Neural progenitor cell (in vitro differentiated cells): Measurements from ENCODE around the gene AGAP6. TPM values are rescaled to one million over a fixed set of nuclear protein-coding genes. Genes with fewer than 3 reads are reported as not detected.
"Not testable (repeated sequence)": the region's sequence is repeated elsewhere in the genome, so short reads cannot be mapped to it uniquely, and the experiment has no call there.

Experiments
- DNase-seq: peaks from one replicate; pipeline ENCODE4 v3.0.0-alpha.2; 2016; ENCODE audit warnings: low spot score
- H2AFZ ChIP-seq: fragments of 200-600 bp; sonication (generic); replicated peaks from 2 replicates; pipeline ENCODE4 v1.6.1; 2016; ENCODE audit warnings: antibody characterized with exemption
- H3F3A ChIP-seq: fragments of 200-600 bp; sonication (generic); 2 replicates; pipeline ENCODE4 v1.6.1; 2016; ENCODE audit warnings: antibody characterized with exemption, low read depth
- H3K27ac ChIP-seq: fragments of 200-600 bp; sonication (generic); 2 replicates; pipeline ENCODE4 v1.5.1; 2016; ENCODE audit warnings: mild to moderate bottlenecking
- H3K27me3 ChIP-seq: fragments of 200-600 bp; sonication (generic); 2 replicates; pipeline ENCODE4 v1.6.1; 2016; ENCODE audit warnings: mild to moderate bottlenecking, moderate library complexity
- H3K36me3 ChIP-seq: fragments of 200-600 bp; sonication (generic); 2 replicates; pipeline ENCODE4 v1.5.1; 2016
- H3K4me1 ChIP-seq: fragments of 200-600 bp; sonication (generic); 2 replicates; pipeline ENCODE4 v1.6.1; 2016; ENCODE audit warnings: mixed run types
- H3K4me2 ChIP-seq: fragments of 200-600 bp; sonication (generic); 2 replicates; pipeline ENCODE4 v1.6.1; 2016
- H3K4me3 ChIP-seq: fragments of 200-600 bp; sonication (generic); 2 replicates; pipeline ENCODE4 v1.5.1; 2016
- H3K79me2 ChIP-seq: fragments of 200-600 bp; sonication (generic); 2 replicates; pipeline ENCODE4 v1.6.1; 2016; ENCODE audit warnings: low read depth
- H3K9ac ChIP-seq: fragments of 200-600 bp; sonication (generic); 2 replicates; pipeline ENCODE4 v1.6.1; 2016
- H3K9me3 ChIP-seq: fragments of 200-600 bp; sonication (generic); 2 replicates; pipeline ENCODE4 v1.5.1; 2016; ENCODE audit warnings: low read depth
- H4K20me1 ChIP-seq: fragments of 200-600 bp; sonication (generic); 2 replicates; pipeline ENCODE4 v1.6.1; 2016; ENCODE audit warnings: low read depth
- H3K27ac Mint-ChIP-seq: 3 replicates; pipeline ENCODE4 v1.8.0; 2021; ENCODE audit warnings: mixed read lengths
- H3K27me3 Mint-ChIP-seq: 2 replicates; pipeline ENCODE4 v1.8.0; 2022; ENCODE audit warnings: low read depth, mild to moderate bottlenecking, inconsistent platforms, moderate library complexity, mixed read lengths; ENCODE audit not compliant: insufficient read depth
- H3K36me3 Mint-ChIP-seq: 3 replicates; pipeline ENCODE4 v1.8.0; 2021; ENCODE audit warnings: mixed read lengths
- H3K4me1 Mint-ChIP-seq: 3 replicates; pipeline ENCODE4 v1.8.0; 2021; ENCODE audit warnings: mixed read lengths
- H3K4me3 Mint-ChIP-seq: 3 replicates; pipeline ENCODE4 v1.8.0; 2021; ENCODE audit warnings: mild to moderate bottlenecking, moderate library complexity, mixed read lengths
- H3K9me3 Mint-ChIP-seq: 3 replicates; pipeline ENCODE4 v1.8.0; 2020; ENCODE audit warnings: mixed read lengths
- EZH2 ChIP-seq: fragments of 200-600 bp; sonication (generic); IDR thresholded peaks from 2 replicates; pipeline ENCODE4 v1.6.1; 2017; ENCODE audit warnings: antibody characterized with exemption, mild to moderate bottlenecking, moderate library complexity
- EZH2phosphoT487 ChIP-seq: fragments of 200-600 bp; sonication (generic); IDR thresholded peaks from 2 replicates; pipeline ENCODE4 v1.6.1; 2017; ENCODE audit warnings: antibody characterized with exemption
- total RNA-seq: library from RNA; depleted of rRNA; stranded (reverse); fragments of >200 nt; gene quantifications from 2 replicates; pipeline ENCODE4 v1.2.3, GENCODE V29; 2015; ENCODE audit warnings: low replicate concordance
- TF ChIP-seq, protein P1 (sequence below): fragments of 200-600 bp; sonication (generic); IDR thresholded peaks from 2 replicates; pipeline ENCODE4 v1.5.1; 2017; ENCODE audit warnings: antibody characterized with exemption, mild to moderate bottlenecking

Gene AGAP6
- total RNA-seq, 1 donor from 2014 or later: 12.3 TPM

DNA sequence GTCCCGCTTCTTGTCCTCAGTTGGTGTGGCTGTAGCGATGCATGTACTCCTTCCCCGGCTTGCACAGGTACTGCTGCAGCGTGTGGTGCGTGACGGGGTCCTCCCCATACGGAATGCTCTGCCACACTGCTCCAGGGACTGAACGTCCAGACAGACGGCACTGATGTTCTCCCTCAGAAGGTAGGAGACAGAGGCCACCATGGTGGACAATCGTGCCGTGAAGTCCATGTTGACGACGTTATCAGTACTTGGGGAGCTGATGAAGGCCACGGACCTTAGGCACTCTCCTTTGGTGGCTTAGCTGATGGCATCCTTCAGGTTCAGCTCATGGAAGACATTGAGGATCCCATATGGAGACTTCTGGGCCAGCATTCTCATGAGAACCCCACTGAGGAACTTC lies 37.4 kb downstream of the AGAP6 start:
- Histone ChIP-seq H3K27ac (no peak overlapping the region), H3K4me2 (no peak overlapping the region), H3K9me3 (no peaks in the 10 kb centered on the region), H3K36me3 (no peaks in the 10 kb centered on the region), H3K4me3 (no peak overlapping the region), H4K20me1 (no peaks in the 10 kb centered on the region), H3K4me1 (no peaks in the 10 kb centered on the region), H2AFZ (no peak overlapping the region), H3K9ac (no peak overlapping the region), H3K27me3 (no peaks in the 10 kb centered on the region), H3F3A (no peaks in the 10 kb centered on the region), H3K79me2 (no peaks in the 10 kb centered on the region)
- Mint-ChIP-seq H3K4me1 (no peaks in the 10 kb centered on the region), H3K27me3 (peaks cover 5% of the 10 kb centered on the region), H3K4me3 (no peak overlapping the region), H3K36me3 (no peaks in the 10 kb centered on the region), H3K9me3 (peaks cover 2% of the 10 kb centered on the region), H3K27ac (no peak overlapping the region)
- TF ChIP-seq, protein P1, sequence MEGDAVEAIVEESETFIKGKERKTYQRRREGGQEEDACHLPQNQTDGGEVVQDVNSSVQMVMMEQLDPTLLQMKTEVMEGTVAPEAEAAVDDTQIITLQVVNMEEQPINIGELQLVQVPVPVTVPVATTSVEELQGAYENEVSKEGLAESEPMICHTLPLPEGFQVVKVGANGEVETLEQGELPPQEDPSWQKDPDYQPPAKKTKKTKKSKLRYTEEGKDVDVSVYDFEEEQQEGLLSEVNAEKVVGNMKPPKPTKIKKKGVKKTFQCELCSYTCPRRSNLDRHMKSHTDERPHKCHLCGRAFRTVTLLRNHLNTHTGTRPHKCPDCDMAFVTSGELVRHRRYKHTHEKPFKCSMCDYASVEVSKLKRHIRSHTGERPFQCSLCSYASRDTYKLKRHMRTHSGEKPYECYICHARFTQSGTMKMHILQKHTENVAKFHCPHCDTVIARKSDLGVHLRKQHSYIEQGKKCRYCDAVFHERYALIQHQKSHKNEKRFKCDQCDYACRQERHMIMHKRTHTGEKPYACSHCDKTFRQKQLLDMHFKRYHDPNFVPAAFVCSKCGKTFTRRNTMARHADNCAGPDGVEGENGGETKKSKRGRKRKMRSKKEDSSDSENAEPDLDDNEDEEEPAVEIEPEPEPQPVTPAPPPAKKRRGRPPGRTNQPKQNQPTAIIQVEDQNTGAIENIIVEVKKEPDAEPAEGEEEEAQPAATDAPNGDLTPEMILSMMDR: no peak
- TF ChIP-seq EZH2: no peak
- DNase-seq: no peak

DNA sequence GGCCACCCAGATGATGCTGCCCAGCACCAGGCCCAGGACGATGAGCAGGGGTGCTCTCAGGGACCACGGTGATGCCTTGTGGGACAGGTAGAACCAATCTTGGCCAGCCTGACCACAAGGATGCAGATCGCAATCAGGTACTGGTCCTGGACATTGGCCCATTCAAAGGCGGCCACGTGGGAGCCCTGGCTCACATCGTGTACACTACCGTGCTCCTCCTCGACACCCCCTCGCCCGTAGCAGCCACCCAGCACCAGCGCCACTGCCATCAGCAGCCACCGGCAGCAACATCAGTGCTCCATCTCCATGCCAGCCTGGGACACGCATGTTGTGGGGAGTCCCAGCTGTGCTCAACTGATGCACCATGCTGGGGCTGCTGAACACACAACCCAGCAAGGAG lies 39.0 kb downstream of the AGAP6 start:
- no peak overlapping the region for H3K27ac Mint-ChIP-seq
- no peaks in the 10 kb centered on the region for H3K9me3 ChIP-seq
- no peak overlapping the region for H3K4me3 ChIP-seq
- H3K36me3 Mint-ChIP-seq: no peaks in the 10 kb centered on the region
- no peaks in the 10 kb centered on the region for H3K4me1 Mint-ChIP-seq
- H3K27me3 Mint-ChIP-seq: peaks cover 5% of the 10 kb centered on the region
- no peak overlapping the region for H3K9ac ChIP-seq
- no peak overlapping the region for H3K4me3 Mint-ChIP-seq
- no peak for TF ChIP-seq EZH2
- TF ChIP-seq, protein P1: no peak
- TF ChIP-seq EZH2phosphoT487: no peak
- H3K9me3 Mint-ChIP-seq: peaks cover 2% of the 10 kb centered on the region
- no peak overlapping the region for H3K27ac ChIP-seq
- no peaks in the 10 kb centered on the region for H3F3A ChIP-seq
- H3K79me2 ChIP-seq: no peaks in the 10 kb centered on the region
- no peak overlapping the region for H2AFZ ChIP-seq
- H3K4me1 ChIP-seq: no peaks in the 10 kb centered on the region
- no peaks in the 10 kb centered on the region for H3K27me3 ChIP-seq
- no peaks in the 10 kb centered on the region for H4K20me1 ChIP-seq
- DNase-seq: no peak
- H3K36me3 ChIP-seq: no peaks in the 10 kb centered on the region
- no peak overlapping the region for H3K4me2 ChIP-seq

DNA sequence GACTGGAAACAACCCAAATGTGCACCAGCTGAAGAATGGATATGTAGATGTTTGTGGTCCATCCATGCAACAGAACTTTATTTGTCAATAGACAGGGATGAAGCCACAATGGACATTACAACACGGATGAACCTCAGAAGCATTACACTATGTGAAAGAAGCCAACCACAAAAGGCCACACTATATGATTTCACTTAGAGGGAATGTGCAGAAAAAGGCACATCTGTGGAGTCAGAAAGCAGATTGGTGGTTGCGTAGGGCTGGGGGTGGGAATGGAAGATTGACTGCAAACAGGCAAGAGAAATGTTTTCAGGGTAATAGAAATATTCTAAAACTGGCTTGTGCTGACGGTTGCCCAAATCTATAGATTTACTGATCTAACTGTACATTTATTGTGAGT lies 45.3 kb downstream of the AGAP6 start:
- no peaks in the 10 kb centered on the region for H3K4me1 Mint-ChIP-seq

DNA sequence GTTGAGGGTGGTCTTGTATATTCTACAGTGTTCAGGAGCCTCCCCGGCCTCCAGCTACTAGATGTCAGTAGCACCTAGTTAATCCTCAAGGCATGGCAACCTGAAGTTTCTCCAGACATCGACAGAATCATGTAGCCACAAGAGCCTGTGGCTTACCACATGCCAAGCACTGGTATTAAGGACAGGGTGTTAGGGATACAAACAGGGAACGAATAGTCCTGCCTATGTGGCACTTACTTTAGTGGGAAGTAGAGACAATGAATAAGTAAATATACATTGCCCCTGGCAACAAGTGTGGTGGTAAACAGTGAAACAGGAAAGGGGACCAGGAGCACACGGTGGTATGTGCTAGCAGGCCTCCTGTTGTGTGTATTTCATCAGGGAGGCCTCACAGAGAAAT lies 47.1 kb downstream of the AGAP6 start:
- H3K27ac ChIP-seq, DNase-seq, H4K20me1 ChIP-seq, H3K4me1 ChIP-seq, H3K27ac Mint-ChIP-seq, H3K36me3 Mint-ChIP-seq, H3K27me3 ChIP-seq, H3K27me3 Mint-ChIP-seq, H2AFZ ChIP-seq, H3K4me3 Mint-ChIP-seq, H3K9me3 Mint-ChIP-seq, H3K9ac ChIP-seq, H3K4me3 ChIP-seq, H3K9me3 ChIP-seq, H3K79me2 ChIP-seq, H3K36me3 ChIP-seq, H3K4me2 ChIP-seq, H3F3A ChIP-seq, H3K4me1 Mint-ChIP-seq: not testable (repeated sequence)

More for the DNA sequence above, 45.3 kb downstream of the AGAP6 start:
- no peak overlapping the region for H2AFZ ChIP-seq
- H3K79me2 ChIP-seq: no peaks in the 10 kb centered on the region
- Mint-ChIP-seq H3K36me3 (no peaks in the 10 kb centered on the region), H3K9me3 (no peaks in the 10 kb centered on the region), H3K4me3 (no peak overlapping the region), H3K27ac (no peak overlapping the region), H3K27me3 (peaks cover 7% of the 10 kb centered on the region)
- H3F3A ChIP-seq: no peaks in the 10 kb centered on the region
- H3K27ac ChIP-seq: no peak overlapping the region
- H3K9ac ChIP-seq: no peak overlapping the region
- no peaks in the 10 kb centered on the region for H4K20me1 ChIP-seq
- H3K4me1 ChIP-seq: no peaks in the 10 kb centered on the region
- no peak for DNase-seq
- H3K4me3 ChIP-seq: no peak overlapping the region
- TF ChIP-seq, protein P1: no peak
- TF ChIP-seq EZH2 (no peak), EZH2phosphoT487 (no peak)
- no peaks in the 10 kb centered on the region for H3K36me3 ChIP-seq
- no peaks in the 10 kb centered on the region for H3K9me3 ChIP-seq
- no peak overlapping the region for H3K4me2 ChIP-seq
- no peaks in the 10 kb centered on the region for H3K27me3 ChIP-seq
